OCI-LY3 (cell line): ENCODE results near the gene MYRF.

ENCODE experiments used
- EZH2phosphoT487 ChIP-seq: fragments of 200-600 bp; shearing (Covaris generic); IDR thresholded peaks from 2 replicates; pipeline ENCODE4 v1.6.1; 2018; ENCODE audit warnings: antibody characterized with exemption, mixed run types, low read depth
- TF ChIP-seq, protein P1 (sequence below): fragments of 200-600, 300-600 bp; sonication (generic); IDR thresholded peaks from 2 replicates; pipeline ENCODE4 v1.5.1; 2014; ENCODE audit warnings: antibody characterized with exemption, low read length, low read depth

DNA sequence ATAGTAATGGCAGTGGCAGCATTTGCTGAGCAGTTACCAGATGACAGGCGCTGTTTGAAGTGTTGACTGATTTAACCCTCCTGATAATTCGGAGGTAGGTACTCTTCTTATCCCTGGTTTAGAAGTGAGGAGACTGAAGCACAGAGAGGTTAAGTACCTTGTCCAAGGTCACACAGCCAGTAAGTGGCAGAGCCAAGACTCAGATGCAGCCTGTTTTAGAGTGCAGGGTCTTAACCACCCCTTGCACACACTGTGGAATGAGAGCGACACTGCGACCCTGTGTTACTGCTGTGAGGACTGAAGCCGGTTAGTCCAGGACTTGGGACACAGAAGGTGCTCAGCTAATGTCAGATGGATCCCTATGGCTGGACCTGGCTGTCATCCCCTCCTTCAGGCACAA lies 37.5 kb upstream of the MYRF start:
- TF ChIP-seq, protein P1, sequence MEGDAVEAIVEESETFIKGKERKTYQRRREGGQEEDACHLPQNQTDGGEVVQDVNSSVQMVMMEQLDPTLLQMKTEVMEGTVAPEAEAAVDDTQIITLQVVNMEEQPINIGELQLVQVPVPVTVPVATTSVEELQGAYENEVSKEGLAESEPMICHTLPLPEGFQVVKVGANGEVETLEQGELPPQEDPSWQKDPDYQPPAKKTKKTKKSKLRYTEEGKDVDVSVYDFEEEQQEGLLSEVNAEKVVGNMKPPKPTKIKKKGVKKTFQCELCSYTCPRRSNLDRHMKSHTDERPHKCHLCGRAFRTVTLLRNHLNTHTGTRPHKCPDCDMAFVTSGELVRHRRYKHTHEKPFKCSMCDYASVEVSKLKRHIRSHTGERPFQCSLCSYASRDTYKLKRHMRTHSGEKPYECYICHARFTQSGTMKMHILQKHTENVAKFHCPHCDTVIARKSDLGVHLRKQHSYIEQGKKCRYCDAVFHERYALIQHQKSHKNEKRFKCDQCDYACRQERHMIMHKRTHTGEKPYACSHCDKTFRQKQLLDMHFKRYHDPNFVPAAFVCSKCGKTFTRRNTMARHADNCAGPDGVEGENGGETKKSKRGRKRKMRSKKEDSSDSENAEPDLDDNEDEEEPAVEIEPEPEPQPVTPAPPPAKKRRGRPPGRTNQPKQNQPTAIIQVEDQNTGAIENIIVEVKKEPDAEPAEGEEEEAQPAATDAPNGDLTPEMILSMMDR, result no peak
- TF ChIP-seq EZH2phosphoT487, result no peak
